Right cardiac atrium (tissue), 5 donors: ENCODE data around the gene ARPC2. TPM values are rescaled to one million over a fixed set of nuclear protein-coding genes. Genes with fewer than 3 reads are reported as not detected.

Experiments
- ATAC-seq, 2 donors: fragments of 200-7000 bp; cut with Tn5 transposase; one replicate each; pipeline versions ENCODE4 v1.8.0 to v1.9.1; 2020; ENCODE audit warnings: moderate library complexity in 2 of 2, mild to moderate bottlenecking in 1 of 2
- DNase-seq, 3 donors: peaks; one replicate each; pipeline ENCODE4 v3.0.0-alpha.2; 2020
- H3K27ac ChIP-seq: one replicate; pipeline ENCODE4 v1.5.1; 2013; ENCODE audit warnings: mild to moderate bottlenecking, low read length, control low read depth, moderate library complexity
- H3K27me3 ChIP-seq: one replicate; pipeline ENCODE4 v1.6.1; 2013; ENCODE audit not compliant: control insufficient read depth, insufficient read depth
- H3K4me1 ChIP-seq: one replicate; pipeline ENCODE4 v1.6.1; 2013; ENCODE audit warnings: low read length; ENCODE audit not compliant: control insufficient read depth, insufficient read depth
- H3K4me3 ChIP-seq: one replicate; pipeline ENCODE4 v1.5.1; 2013; ENCODE audit warnings: low read length, control low read depth
- H3K9me3 ChIP-seq: one replicate; pipeline ENCODE4 v1.6.1; 2013; ENCODE audit warnings: low read length; ENCODE audit not compliant: control insufficient read depth
- WGBS: extraction: QIAGEN DNeasy Blood & Tissue Kit; methylation state at CpG from one replicate; pipeline ENCODE4 v1.1.7; 2013; 5-methylcytosine and 5-hydroxymethylcytosine counted together
- intact Hi-C, 4 donors: fragments of 100-400 bp; cut with DNase I; formaldehyde crosslinking; loops; one replicate each; pipeline versions ENCODE4 v1.11.0 to v1.14.0; 2022 to 2023
- polyA plus RNA-seq: library from polyadenylated mRNA; stranded (reverse); fragments of 200-250 nt; gene quantifications from one replicate; pipeline ENCODE4 v1.2.3, GENCODE V29; 2013
- total RNA-seq, 4 donors: library from RNA; stranded (reverse); fragmentation: NEBNext Ultra II Directional; extraction: Animal tissue kit (Norgen Biotek cat#: 25700); gene quantifications; one replicate each; pipeline ENCODE4 v1.2.1, GENCODE V29; 2021
- donor health status: healthy with polysubstance abuse.
- donor health status: DM: no; HTN: yes; CAD: no.
- donor health status: DM: no; HTN: no; CAD: no.
- donor health status: DM: no; HTN: yes; CAD: no; lungs with severe emphysema.
- donor health status: DM: yes; HTN: yes; CAD: no.

The ARPC2 gene
- total and polyA plus RNA-seq, 5 donors: 110 to 161 (median 132) TPM

GRCh38 chr2:218216336-218216673, 684 bp upstream of the ARPC2 start:
- intact Hi-C loops: no loop called here
- Histone ChIP-seq H3K27me3 (no peaks in the 10 kb centered on the region), H3K9me3 (no peaks in the 10 kb centered on the region), H3K4me1 (peaks cover 15% of the 10 kb centered on the region), H3K27ac (peak overlapping the region; percentile 67), H3K4me3 (peak overlapping the region; percentile 93)
- WGBS: 26% methylated on average over 9 of the region's 9 CpGs
- peak; percentile 27 to 68 (median 53) for DNase-seq
- peak; percentile 22 to 24 for ATAC-seq

GRCh38 chr2:218217360-218218267, 625 bp downstream of the ARPC2 start:
- WGBS: under 1% methylated on average over 47 of the region's 47 CpGs
- peak; percentile 71 to 87 (median 84) for DNase-seq
- ATAC-seq: peak; percentile 76 to 82
- no peaks in the 10 kb centered on the region for H3K27me3 ChIP-seq
- H3K27ac ChIP-seq: peak overlapping the region; percentile 89
- H3K9me3 ChIP-seq: no peaks in the 10 kb centered on the region
- intact Hi-C loops: no loop called here
- H3K4me3 ChIP-seq: peak overlapping the region; percentile 93
- H3K4me1 ChIP-seq: peaks cover 15% of the 10 kb centered on the region

GRCh38 chr2:218218268-218219185, 1.5 kb downstream of the ARPC2 start:
- H3K27me3 ChIP-seq: no peaks in the 10 kb centered on the region
- intact Hi-C loops: no loop called here
- ATAC-seq (no peak), DNase-seq (no peak)
- H3K9me3 ChIP-seq: no peaks in the 10 kb centered on the region
- H3K27ac ChIP-seq: peak overlapping the region; percentile 89
- peak overlapping the region; percentile 93 for H3K4me3 ChIP-seq
- H3K4me1 ChIP-seq: peaks cover 17% of the 10 kb centered on the region
- WGBS: 10% methylated on average over 4 of the region's 4 CpGs

- Histone ChIP-seq H3K27me3 (no peaks in the 10 kb centered on the region), H3K4me3 (peak overlapping the region; percentile 6), H3K27ac (no peak overlapping the region), H3K4me1 (peaks cover 17% of the 10 kb centered on the region), H3K9me3 (no peaks in the 10 kb centered on the region)
- DNase-seq (no peak), ATAC-seq (no peak)
- intact Hi-C loops: no loop called here
- WGBS: 55% methylated on average over 2 of the region's 2 CpGs
Measured at GRCh38 chr2:218219934-218220333, 2.9 kb downstream of the ARPC2 start.

GRCh38 chr2:218221000-218221399, 4.0 kb downstream of the ARPC2 start:
- ATAC-seq (no peak), DNase-seq (peak in 1 of 3 donors; percentile 59)
- no peak overlapping the region for H3K4me3 ChIP-seq
- peaks cover 16% of the 10 kb centered on the region for H3K4me1 ChIP-seq
- intact Hi-C loops: no loop called here
- no peaks in the 10 kb centered on the region for H3K9me3 ChIP-seq
- H3K27ac ChIP-seq: no peak overlapping the region
- WGBS: 58% methylated on average over 5 of the region's 5 CpGs
- no peaks in the 10 kb centered on the region for H3K27me3 ChIP-seq

- Histone ChIP-seq H3K27me3 (no peaks in the 10 kb centered on the region), H3K9me3 (no peaks in the 10 kb centered on the region), H3K27ac (no peak overlapping the region), H3K4me3 (no peak overlapping the region), H3K4me1 (peaks cover 12% of the 10 kb centered on the region)
- peak in 1 of 2 donors; percentile 63 for ATAC-seq
- WGBS: 70% methylated on average over 5 of the region's 5 CpGs
- intact Hi-C loops: no loop called here
- no peak for DNase-seq
Measured at GRCh38 chr2:218223046-218223445, 6.1 kb downstream of the ARPC2 start.

GRCh38 chr2:218224186-218224585, 7.2 kb downstream of the ARPC2 start:
- ATAC-seq: no peak
- no peak overlapping the region for H3K27ac ChIP-seq
- H3K27me3 ChIP-seq: no peaks in the 10 kb centered on the region
- no peaks in the 10 kb centered on the region for H3K9me3 ChIP-seq
- 53% methylated on average over 1 of the region's 1 CpG for WGBS
- intact Hi-C loops: no loop called here
- peaks cover 12% of the 10 kb centered on the region for H3K4me1 ChIP-seq
- no peak overlapping the region for H3K4me3 ChIP-seq
- DNase-seq: no peak

- no peak for ATAC-seq
- 88% methylated on average over 3 of the region's 3 CpGs for WGBS
Measured at GRCh38 chr2:218226903-218227302, 9.9 kb downstream of the ARPC2 start.

GRCh38 chr2:218228366-218229090, 11.5 kb downstream of the ARPC2 start:
- Histone ChIP-seq H3K27ac (peak overlapping the region; percentile 81), H3K4me1 (peaks cover 8% of the 10 kb centered on the region), H3K27me3 (no peaks in the 10 kb centered on the region), H3K9me3 (no peaks in the 10 kb centered on the region), H3K4me3 (no peak overlapping the region)
- WGBS: 84% methylated on average over 6 of the region's 6 CpGs
- DNase-seq (no peak), ATAC-seq (no peak)
- intact Hi-C loops: no loop called here

More at GRCh38 chr2:218226903-218227302, 9.9 kb downstream of the ARPC2 start:
- H3K9me3 ChIP-seq: no peaks in the 10 kb centered on the region
- no peak overlapping the region for H3K27ac ChIP-seq
- intact Hi-C loops: no loop called here
- no peak for DNase-seq
- H3K27me3 ChIP-seq: no peaks in the 10 kb centered on the region
- no peak overlapping the region for H3K4me3 ChIP-seq
- H3K4me1 ChIP-seq: peaks cover 9% of the 10 kb centered on the region

GRCh38 chr2:218229239-218229638, 12.2 kb downstream of the ARPC2 start:
- peak; percentile 67 to 84 for ATAC-seq
- Histone ChIP-seq H3K27me3 (no peaks in the 10 kb centered on the region), H3K4me1 (peaks cover 8% of the 10 kb centered on the region), H3K27ac (no peak overlapping the region), H3K4me3 (no peak overlapping the region), H3K9me3 (no peaks in the 10 kb centered on the region)
- DNase-seq: no peak
- WGBS: 13% methylated on average over 3 of the region's 3 CpGs
- intact Hi-C loops: no loop called here
